DND-41 (cell line): Measurements from ENCODE around the gene ZMYND19.
"Not testable (repeated sequence)": the region's sequence is repeated elsewhere in the genome, so short reads cannot be mapped to it uniquely, and the experiment has no call there.

Experiments used
- ATAC-seq: fragments of 200-7000 bp; cut with Tn5 transposase; 3 replicates; pipeline ENCODE4 v1.9.1; 2021; ENCODE audit warnings: low read depth; ENCODE audit not compliant: insufficient read depth
- DNase-seq: peaks from one replicate; pipeline ENCODE4 v3.0.0-alpha.2; 2020
- H2AFZ ChIP-seq: 2 replicates; pipeline ENCODE4 v1.6.0; 2012; ENCODE audit warnings: low read depth, low read length
- H3K27ac ChIP-seq: 2 replicates; pipeline ENCODE4 v1.5.1; 2012; ENCODE audit warnings: low read length, inconsistent platforms
- H3K27me3 ChIP-seq: fragments of 200-600 bp; sonication (generic); 2 replicates; pipeline ENCODE4 v1.6.0; 2012; ENCODE audit warnings: low read length, mild to moderate bottlenecking, inconsistent platforms; ENCODE audit not compliant: insufficient read depth, poor library complexity
- H3K36me3 ChIP-seq: 2 replicates; pipeline ENCODE4 v1.5.1; 2012; ENCODE audit warnings: low read length, inconsistent platforms; ENCODE audit not compliant: insufficient read depth
- H3K4me1 ChIP-seq: 2 replicates; pipeline ENCODE4 v1.5.1; 2012; ENCODE audit warnings: mild to moderate bottlenecking, low read length; ENCODE audit not compliant: insufficient read depth
- H3K4me2 ChIP-seq: 2 replicates; pipeline ENCODE4 v1.6.0; 2012; ENCODE audit warnings: mild to moderate bottlenecking, moderate library complexity, low read length, inconsistent platforms; ENCODE audit not compliant: insufficient read depth
- H3K4me3 ChIP-seq, 2 experiments: fragments of 200-600 bp in 1 of 2; shearing (Covaris generic) in 1 of 2; 2 replicates each; pipeline ENCODE4 v1.5.1; 2012 to 2016; ENCODE audit warnings: inconsistent platforms in 2 of 2, low read length in 2 of 2, mild to moderate bottlenecking in 2 of 2, low read depth in 1 of 2, moderate library complexity in 1 of 2
- H3K79me2 ChIP-seq: 2 replicates; pipeline ENCODE4 v1.6.0; 2012; ENCODE audit warnings: low read length, inconsistent platforms; ENCODE audit not compliant: insufficient read depth
- H3K9ac ChIP-seq: 2 replicates; pipeline ENCODE4 v1.6.0; 2012; ENCODE audit warnings: low read depth, mild to moderate bottlenecking, inconsistent platforms, low read length, moderate library complexity
- H3K9me3 ChIP-seq: 2 replicates; pipeline ENCODE4 v1.5.1; 2012; ENCODE audit warnings: low read length, moderate library complexity, mild to moderate bottlenecking, inconsistent platforms; ENCODE audit not compliant: insufficient read depth, severe bottlenecking
- H4K20me1 ChIP-seq: 2 replicates; pipeline ENCODE4 v1.6.0; 2012; ENCODE audit warnings: low read length; ENCODE audit not compliant: insufficient read depth
- EZH2 ChIP-seq: IDR thresholded peaks from 3 replicates; pipeline ENCODE4 v1.6.1; 2012; ENCODE audit warnings: borderline replicate concordance, low read depth, mild to moderate bottlenecking, moderate library complexity, low read length, inconsistent platforms; ENCODE audit not compliant: severe bottlenecking
- TF ChIP-seq, protein P1 (sequence below): IDR thresholded peaks from 2 replicates; pipeline ENCODE4 v1.5.1; 2012; ENCODE audit warnings: borderline replicate concordance, low read length, moderate library complexity, mild to moderate bottlenecking; ENCODE audit not compliant: poor library complexity, severe bottlenecking; ENCODE audit errors: extremely low read depth

The ZMYND19 gene

DNA sequence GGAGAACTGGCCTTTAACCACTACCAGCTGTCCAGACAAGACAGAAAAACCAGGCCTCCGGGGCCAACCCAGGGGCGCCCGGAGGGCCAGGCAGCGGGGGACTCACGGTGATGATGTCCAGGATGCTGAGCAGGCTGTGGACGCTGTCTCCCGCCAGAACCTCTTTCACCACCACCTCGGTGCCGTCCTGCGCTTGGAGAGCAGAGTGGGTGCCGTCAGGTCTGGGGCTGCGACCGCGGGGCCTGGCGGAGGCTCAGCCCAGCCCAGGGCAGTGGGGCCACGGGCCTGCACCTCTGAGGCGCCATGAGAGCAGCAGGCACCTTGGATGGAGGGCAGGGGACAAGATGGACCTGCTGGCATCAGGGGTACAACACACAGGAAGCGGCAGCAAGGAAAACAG is 49.8 kb downstream of the ZMYND19 start:
- H3K4me3 ChIP-seq, result no peak overlapping the region
- TF ChIP-seq, protein P1, sequence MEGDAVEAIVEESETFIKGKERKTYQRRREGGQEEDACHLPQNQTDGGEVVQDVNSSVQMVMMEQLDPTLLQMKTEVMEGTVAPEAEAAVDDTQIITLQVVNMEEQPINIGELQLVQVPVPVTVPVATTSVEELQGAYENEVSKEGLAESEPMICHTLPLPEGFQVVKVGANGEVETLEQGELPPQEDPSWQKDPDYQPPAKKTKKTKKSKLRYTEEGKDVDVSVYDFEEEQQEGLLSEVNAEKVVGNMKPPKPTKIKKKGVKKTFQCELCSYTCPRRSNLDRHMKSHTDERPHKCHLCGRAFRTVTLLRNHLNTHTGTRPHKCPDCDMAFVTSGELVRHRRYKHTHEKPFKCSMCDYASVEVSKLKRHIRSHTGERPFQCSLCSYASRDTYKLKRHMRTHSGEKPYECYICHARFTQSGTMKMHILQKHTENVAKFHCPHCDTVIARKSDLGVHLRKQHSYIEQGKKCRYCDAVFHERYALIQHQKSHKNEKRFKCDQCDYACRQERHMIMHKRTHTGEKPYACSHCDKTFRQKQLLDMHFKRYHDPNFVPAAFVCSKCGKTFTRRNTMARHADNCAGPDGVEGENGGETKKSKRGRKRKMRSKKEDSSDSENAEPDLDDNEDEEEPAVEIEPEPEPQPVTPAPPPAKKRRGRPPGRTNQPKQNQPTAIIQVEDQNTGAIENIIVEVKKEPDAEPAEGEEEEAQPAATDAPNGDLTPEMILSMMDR, result no peak
- no peak for TF ChIP-seq EZH2
- H3K79me2 ChIP-seq, result no peaks in the 10 kb centered on the region
- H3K36me3 ChIP-seq, result no peaks in the 10 kb centered on the region
- no peak overlapping the region for H3K9ac ChIP-seq
- DNase-seq (no peak), ATAC-seq (no peak)
- H3K27me3 ChIP-seq, result no peaks in the 10 kb centered on the region
- no peaks in the 10 kb centered on the region; the same call in 1 of the 2 replicates for H4K20me1 ChIP-seq
- H3K4me1 ChIP-seq, result peaks cover 12% of the 10 kb centered on the region
- no peak overlapping the region for H3K27ac ChIP-seq
- no peaks in the 10 kb centered on the region for H3K9me3 ChIP-seq
- H3K4me2 ChIP-seq, result no peak overlapping the region
- no peak overlapping the region for H2AFZ ChIP-seq

DNA sequence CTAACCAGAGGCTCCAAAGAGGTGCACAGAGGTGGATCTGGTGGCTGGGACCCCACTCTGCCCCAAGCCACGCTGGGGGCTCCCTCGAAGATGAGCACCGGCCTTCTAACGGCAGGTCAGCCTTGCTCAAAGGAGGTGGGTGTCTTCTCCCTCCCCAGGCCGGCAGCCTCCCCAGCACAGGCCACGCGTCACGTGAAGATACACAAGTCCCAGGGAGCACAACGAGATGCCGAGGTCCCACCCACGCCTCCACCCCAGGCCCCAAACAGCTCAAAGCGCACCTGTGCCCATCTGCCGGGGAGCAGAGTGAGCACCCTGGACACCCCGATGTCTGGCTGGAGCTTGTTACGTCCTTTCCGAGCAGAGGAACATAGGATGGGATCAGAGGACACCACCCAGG is 52.3 kb downstream of the ZMYND19 start:
- no peak for DNase-seq
- Histone ChIP-seq H3K27ac (no peak overlapping the region), H3K27me3 (no peaks in the 10 kb centered on the region), H3K9ac (no peak overlapping the region), H3K9me3 (no peaks in the 10 kb centered on the region), H2AFZ (no peak overlapping the region), H3K4me3 (no peak overlapping the region), H4K20me1 (peaks cover 6% of the 10 kb centered on the region), H3K79me2 (no peaks in the 10 kb centered on the region), H3K36me3 (no peaks in the 10 kb centered on the region), H3K4me2 (no peak overlapping the region), H3K4me1 (peaks cover 12% of the 10 kb centered on the region)
- TF ChIP-seq, protein P1, result no peak
- TF ChIP-seq EZH2, result no peak
- ATAC-seq, result no peak

DNA sequence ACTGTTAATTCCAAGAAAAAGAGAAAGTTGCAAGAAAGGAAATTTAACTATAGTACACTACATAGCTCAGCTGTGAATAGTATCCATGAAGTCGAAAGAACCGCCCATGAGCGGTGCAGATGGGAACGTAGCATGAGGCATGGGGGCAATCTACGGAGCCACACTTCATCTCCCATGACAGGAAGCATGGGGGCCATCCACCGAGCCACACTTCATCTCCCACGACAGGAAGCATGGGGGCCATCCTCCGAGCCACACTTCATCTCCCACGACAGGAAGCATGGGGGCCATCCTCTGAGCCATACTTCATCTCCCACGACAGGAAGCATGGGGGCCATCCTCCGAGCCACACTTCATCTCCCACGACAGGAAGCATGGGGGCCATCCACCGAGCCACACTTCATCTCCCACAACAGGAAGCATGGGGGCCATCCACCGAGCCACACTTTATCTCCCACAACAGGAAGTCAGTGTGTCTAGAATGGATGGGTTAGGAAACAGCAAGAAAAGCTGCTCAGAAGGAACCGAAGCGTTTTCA is 53.6 kb downstream of the ZMYND19 start:
- H3K4me3 ChIP-seq, H3K9me3 ChIP-seq, H4K20me1 ChIP-seq, H3K9ac ChIP-seq, H2AFZ ChIP-seq, H3K4me2 ChIP-seq, H3K27me3 ChIP-seq, H3K79me2 ChIP-seq, H3K36me3 ChIP-seq: not testable (repeated sequence)
- DNase-seq (peak; percentile 52), ATAC-seq (peak; percentile 58; the same call in 2 of the 3 replicates)
- peaks cover 12% of the 10 kb centered on the region for H3K4me1 ChIP-seq
- H3K27ac ChIP-seq, result peak overlapping the region; percentile 63

DNA sequence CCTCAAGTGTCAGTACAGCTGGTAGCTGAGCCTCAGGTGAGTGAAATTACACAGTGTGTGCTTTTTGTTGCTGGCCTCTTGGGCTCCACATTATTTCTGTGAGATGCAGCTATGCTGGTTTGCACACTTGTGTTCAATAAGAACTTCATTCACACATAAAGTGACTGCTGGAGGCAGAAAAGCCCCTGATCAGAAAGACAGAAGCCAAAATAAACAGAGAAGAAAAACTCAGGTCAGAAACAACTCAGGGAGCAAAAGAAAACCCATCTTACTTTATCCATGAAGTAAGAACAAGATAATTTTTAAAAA is 55.2 kb downstream of the ZMYND19 start:
- no peak overlapping the region for H3K9ac ChIP-seq
- H3K4me3 ChIP-seq, result no peak overlapping the region
- no peak overlapping the region for H3K4me2 ChIP-seq
- ATAC-seq (no peak), DNase-seq (no peak)
- TF ChIP-seq EZH2, result no peak
- TF ChIP-seq, protein P1, result no peak
- H3K9me3 ChIP-seq, result no peaks in the 10 kb centered on the region
- no peaks in the 10 kb centered on the region for H3K36me3 ChIP-seq
- peaks cover 12% of the 10 kb centered on the region for H3K4me1 ChIP-seq
- H2AFZ ChIP-seq, result no peak overlapping the region
- H3K27me3 ChIP-seq, result no peaks in the 10 kb centered on the region
- peaks cover 6% of the 10 kb centered on the region for H4K20me1 ChIP-seq
- no peak overlapping the region for H3K27ac ChIP-seq
- H3K79me2 ChIP-seq, result no peaks in the 10 kb centered on the region
